ENCODE data around the gene KANK4.

- TF ChIP-seq CTCF (IDR thresholded peaks at IDR 0.05; ENCODE audit: insufficient read depth, low read length, poor library complexity, severe bottlenecking) (no peak), EZH2phosphoT487 (conservative IDR thresholded peaks at IDR 0.05; ENCODE audit: low read length) (no peak)
Observed at GRCh38 chr1:62317021-62317768, 2.0 kb downstream of the KANK4 start.

Measured in SU-DHL-6 (cell line).